GM18505 (cell line): Measurements from ENCODE around the gene ZNF174.

Source experiments
- ATAC-seq: cut with Tn5 transposase; IDR thresholded peaks from one replicate; pipeline ENCODE4 v1.9.1; 2021; ENCODE audit not compliant: unreplicated experiment
- POLR2A ChIP-seq: IDR thresholded peaks from 4 replicates; pipeline ENCODE4 v1.6.1; 2011; ENCODE audit warnings: borderline replicate concordance; ENCODE audit not compliant: insufficient read depth, insufficient read length; ENCODE audit errors: extremely low read depth

Gene ZNF174

GRCh38 chr16:3400446-3400778 is 603 bp upstream of the ZNF174 start:
- ATAC-seq = no peak
- TF ChIP-seq POLR2A = no peak

GRCh38 chr16:3401719-3402397 is 843 bp downstream of the ZNF174 start:
- TF ChIP-seq POLR2A = no peak
- no peak for ATAC-seq

- ATAC-seq = no peak
- TF ChIP-seq POLR2A = no peak
Observed at GRCh38 chr16:3408561-3409197, 7.7 kb downstream of the ZNF174 start.

- ATAC-seq = no peak
- no peak for TF ChIP-seq POLR2A
Observed at GRCh38 chr16:3413730-3414379, 12.8 kb downstream of the ZNF174 start.

GRCh38 chr16:3431779-3432219 is 30.8 kb downstream of the ZNF174 start:
- TF ChIP-seq POLR2A = no peak
- no peak for ATAC-seq

GRCh38 chr16:3434373-3434772 is 33.4 kb downstream of the ZNF174 start:
- ATAC-seq = no peak
- TF ChIP-seq POLR2A = no peak

GRCh38 chr16:3439637-3440036 is 38.6 kb downstream of the ZNF174 start:
- TF ChIP-seq POLR2A = no peak
- no peak for ATAC-seq

- ATAC-seq = peak; percentile 78
- TF ChIP-seq POLR2A = peak; percentile 75
Observed at GRCh38 chr16:3443108-3444031, 42.4 kb downstream of the ZNF174 start, which contains the start of the genes NAA60 and ZNF597. Gene NAA60 (plus strand): TSS chr16:3443680. CDS start chr16:3476228, 32,548 bp downstream. Gene ZNF597 (minus strand): TSS chr16:3443504. CDS start chr16:3443153, 351 bp downstream.

- peak; percentile 37 for ATAC-seq
- TF ChIP-seq POLR2A = no peak
Observed at GRCh38 chr16:3444032-3444388, 43.0 kb downstream of the ZNF174 start.

GRCh38 chr16:3454093-3454492 is 53.1 kb downstream of the ZNF174 start:
- no peak for TF ChIP-seq POLR2A
- no peak for ATAC-seq

GRCh38 chr16:3454631-3455147 is 53.7 kb downstream of the ZNF174 start:
- no peak for ATAC-seq
- TF ChIP-seq POLR2A = no peak

GRCh38 chr16:3457434-3458252 is 56.6 kb downstream of the ZNF174 start:
- peak; percentile 84 for TF ChIP-seq POLR2A
- ATAC-seq = peak; percentile 75
